ENCODE data around the gene LRRC10B.

The LRRC10B gene

GRCh38 chr11:61543606-61544306, 35.2 kb downstream of the LRRC10B start:
- no peak for ATAC-seq (replicated peaks)
- Mint-ChIP-seq H3K9me3 (no peaks in the 10 kb centered on the region), H3K36me3 (ENCODE audit: insufficient read depth) (no peaks in the 10 kb centered on the region), H3K27ac (no peak overlapping the region), H3K4me1 (ENCODE audit: low read depth in 2 of 2) (peaks cover 5 to 6% of the 10 kb centered on the region in 2 donors), H3K27me3 (peaks cover 44 to 85% of the 10 kb centered on the region in 2 donors), H3K4me3 (no peak overlapping the region)
- DNase-seq = no peak

- Mint-ChIP-seq H3K9me3 (no peaks in the 10 kb centered on the region), H3K36me3 (ENCODE audit: insufficient read depth) (no peaks in the 10 kb centered on the region), H3K4me3 (no peak overlapping the region), H3K4me1 (ENCODE audit: low read depth in 2 of 2) (peaks cover 5 to 6% of the 10 kb centered on the region in 2 donors), H3K27ac (no peak overlapping the region), H3K27me3 (peaks cover 39 to 85% of the 10 kb centered on the region in 2 donors)
- no peak for ATAC-seq (replicated peaks)
- DNase-seq = no peak
Observed at GRCh38 chr11:61544466-61544865, 35.9 kb downstream of the LRRC10B start.

- Mint-ChIP-seq H3K4me1 (ENCODE audit: low read depth in 2 of 2) (peaks cover 5 to 6% of the 10 kb centered on the region in 2 donors), H3K4me3 (no peak overlapping the region), H3K27me3 (peaks cover 44 to 85% of the 10 kb centered on the region in 2 donors), H3K9me3 (no peaks in the 10 kb centered on the region), H3K27ac (no peak overlapping the region), H3K36me3 (ENCODE audit: insufficient read depth) (no peaks in the 10 kb centered on the region)
- no peak for DNase-seq
- ATAC-seq (replicated peaks) = no peak
Observed at GRCh38 chr11:61545341-61545740, 36.8 kb downstream of the LRRC10B start.

GRCh38 chr11:61545921-61546320, 37.4 kb downstream of the LRRC10B start:
- peaks cover 5 to 6% of the 10 kb centered on the region in 2 donors for H3K4me1 Mint-ChIP-seq (ENCODE audit: low read depth in 2 of 2)
- DNase-seq (no peak), ATAC-seq (replicated peaks) (no peak)
- no peak overlapping the region for H3K27ac Mint-ChIP-seq
- H3K9me3 Mint-ChIP-seq = no peaks in the 10 kb centered on the region
- no peak overlapping the region for H3K4me3 Mint-ChIP-seq
- no peaks in the 10 kb centered on the region for H3K36me3 Mint-ChIP-seq (ENCODE audit: insufficient read depth)
- peaks cover 46 to 85% of the 10 kb centered on the region in 2 donors for H3K27me3 Mint-ChIP-seq

GRCh38 chr11:61546663-61547062, 38.1 kb downstream of the LRRC10B start:
- Mint-ChIP-seq H3K27ac (no peak overlapping the region), H3K27me3 (peaks cover 42 to 85% of the 10 kb centered on the region in 2 donors), H3K4me3 (no peak overlapping the region), H3K4me1 (ENCODE audit: low read depth in 2 of 2) (peaks cover 4 to 5% of the 10 kb centered on the region in 2 donors), H3K36me3 (ENCODE audit: insufficient read depth) (no peaks in the 10 kb centered on the region), H3K9me3 (no peaks in the 10 kb centered on the region)
- no peak for DNase-seq
- ATAC-seq (replicated peaks) = no peak

GRCh38 chr11:61547246-61547645, 38.7 kb downstream of the LRRC10B start:
- Mint-ChIP-seq H3K36me3 (ENCODE audit: insufficient read depth) (no peaks in the 10 kb centered on the region), H3K9me3 (no peaks in the 10 kb centered on the region), H3K27ac (no peak overlapping the region), H3K27me3 (peaks cover 39 to 85% of the 10 kb centered on the region in 2 donors), H3K4me1 (ENCODE audit: low read depth in 2 of 2) (peaks cover 4 to 5% of the 10 kb centered on the region in 2 donors), H3K4me3 (no peak overlapping the region)
- DNase-seq = no peak
- ATAC-seq (replicated peaks) = no peak

- DNase-seq (no peak), ATAC-seq (replicated peaks) (no peak)
- H3K27me3 Mint-ChIP-seq = peaks cover 58 to 92% of the 10 kb centered on the region in 2 donors
- no peak overlapping the region for H3K4me3 Mint-ChIP-seq
- H3K4me1 Mint-ChIP-seq (ENCODE audit: low read depth in 2 of 2) = peaks cover 8 to 9% of the 10 kb centered on the region in 2 donors
- no peak overlapping the region for H3K27ac Mint-ChIP-seq
- no peaks in the 10 kb centered on the region for H3K9me3 Mint-ChIP-seq
- H3K36me3 Mint-ChIP-seq (ENCODE audit: insufficient read depth) = no peaks in the 10 kb centered on the region
Observed at GRCh38 chr11:61549177-61549576, 40.6 kb downstream of the LRRC10B start.

- peaks cover 12 to 14% of the 10 kb centered on the region in 2 donors for H3K4me1 Mint-ChIP-seq (ENCODE audit: low read depth in 2 of 2)
- DNase-seq (no peak), ATAC-seq (replicated peaks) (no peak)
- no peaks in the 10 kb centered on the region for H3K36me3 Mint-ChIP-seq (ENCODE audit: insufficient read depth)
- no peaks in the 10 kb centered on the region for H3K9me3 Mint-ChIP-seq
- no peak overlapping the region for H3K4me3 Mint-ChIP-seq
- peaks cover 64 to 92% of the 10 kb centered on the region in 2 donors for H3K27me3 Mint-ChIP-seq
- H3K27ac Mint-ChIP-seq = no peak overlapping the region
Observed at GRCh38 chr11:61549662-61550568, 41.4 kb downstream of the LRRC10B start.

GRCh38 chr11:61550665-61551227, 42.2 kb downstream of the LRRC10B start:
- H3K4me3 Mint-ChIP-seq = no peak overlapping the region
- H3K27ac Mint-ChIP-seq = no peak overlapping the region
- ATAC-seq (replicated peaks) (no peak), DNase-seq (no peak)
- H3K27me3 Mint-ChIP-seq = peaks cover 63 to 92% of the 10 kb centered on the region in 2 donors
- peaks cover 7 to 12% of the 10 kb centered on the region in 2 donors for H3K4me1 Mint-ChIP-seq (ENCODE audit: low read depth in 2 of 2)
- H3K9me3 Mint-ChIP-seq = no peaks in the 10 kb centered on the region
- H3K36me3 Mint-ChIP-seq (ENCODE audit: insufficient read depth) = no peaks in the 10 kb centered on the region

- H3K27ac Mint-ChIP-seq = no peak overlapping the region
- H3K27me3 Mint-ChIP-seq = peaks cover 72 to 98% of the 10 kb centered on the region in 2 donors
Observed at GRCh38 chr11:61551634-61552033, 43.1 kb downstream of the LRRC10B start.

GRCh38 chr11:61552108-61552635, 43.6 kb downstream of the LRRC10B start:
- H3K36me3 Mint-ChIP-seq (ENCODE audit: insufficient read depth) = no peaks in the 10 kb centered on the region
- no peaks in the 10 kb centered on the region for H3K9me3 Mint-ChIP-seq
- no peak overlapping the region for H3K27ac Mint-ChIP-seq
- peaks cover 10 to 13% of the 10 kb centered on the region in 2 donors for H3K4me1 Mint-ChIP-seq (ENCODE audit: low read depth in 2 of 2)
- H3K4me3 Mint-ChIP-seq = no peak overlapping the region
- DNase-seq (no peak), ATAC-seq (replicated peaks) (no peak)
- peaks cover 75 to 100% of the 10 kb centered on the region in 2 donors for H3K27me3 Mint-ChIP-seq

More at GRCh38 chr11:61551634-61552033, 43.1 kb downstream of the LRRC10B start:
- Mint-ChIP-seq H3K4me1 (ENCODE audit: low read depth in 2 of 2) (peaks cover 10 to 13% of the 10 kb centered on the region in 2 donors), H3K36me3 (ENCODE audit: insufficient read depth) (no peaks in the 10 kb centered on the region), H3K4me3 (no peak overlapping the region), H3K9me3 (no peaks in the 10 kb centered on the region)
- DNase-seq (no peak), ATAC-seq (replicated peaks) (no peak)

GRCh38 chr11:61553373-61554171, 45.0 kb downstream of the LRRC10B start:
- H3K36me3 Mint-ChIP-seq (ENCODE audit: insufficient read depth) = no peaks in the 10 kb centered on the region
- no peak overlapping the region for H3K27ac Mint-ChIP-seq
- DNase-seq (no peak), ATAC-seq (replicated peaks) (no peak)
- H3K27me3 Mint-ChIP-seq = peaks cover 71 to 99% of the 10 kb centered on the region in 2 donors
- peaks cover 10 to 13% of the 10 kb centered on the region in 2 donors for H3K4me1 Mint-ChIP-seq (ENCODE audit: low read depth in 2 of 2)
- H3K9me3 Mint-ChIP-seq = no peaks in the 10 kb centered on the region
- H3K4me3 Mint-ChIP-seq = no peak overlapping the region
